Skin of body (tissue), 2 donors: ENCODE results near the gene SRSF2. TPM values are rescaled to one million over a fixed set of nuclear protein-coding genes. Genes with fewer than 3 reads are reported as not detected.
"Not testable (repeated sequence)": the region's sequence is repeated elsewhere in the genome, so short reads cannot be mapped to it uniquely, and the experiment has no call there.

Experiments
- DNase-seq: peaks from one replicate; lab custom pipeline; 2025; lab: John Stamatoyannopoulos, UW
- total RNA-seq: library from RNA; depleted of rRNA; stranded (reverse); fragments of >200 nt; gene quantifications from one replicate; pipeline ENCODE4 v1.2.3, GENCODE V29; 2014

The SRSF2 gene
- total RNA-seq, 1 donor from 2014 or later: 99.6 TPM

DNA sequence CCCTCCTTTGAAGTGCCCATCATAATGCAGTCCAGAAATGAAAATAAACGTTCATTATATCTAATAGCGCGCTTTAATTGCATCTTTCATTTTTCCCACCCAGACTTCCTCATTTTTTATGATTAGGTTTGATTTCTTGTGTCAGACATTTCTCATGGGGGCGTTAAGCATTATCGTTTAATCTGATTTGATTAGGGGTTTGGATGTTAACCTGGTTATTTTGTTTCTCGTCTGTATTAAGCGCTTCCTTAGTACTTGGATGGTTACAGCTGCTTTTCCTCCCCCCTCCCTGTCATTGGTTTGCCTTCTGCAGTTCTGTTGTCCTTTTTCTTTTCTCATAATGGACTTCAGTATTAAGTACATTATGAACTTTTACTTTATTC, 1.3 kb upstream of the SRSF2 start:
- DNase-seq: peak; percentile 39

DNA sequence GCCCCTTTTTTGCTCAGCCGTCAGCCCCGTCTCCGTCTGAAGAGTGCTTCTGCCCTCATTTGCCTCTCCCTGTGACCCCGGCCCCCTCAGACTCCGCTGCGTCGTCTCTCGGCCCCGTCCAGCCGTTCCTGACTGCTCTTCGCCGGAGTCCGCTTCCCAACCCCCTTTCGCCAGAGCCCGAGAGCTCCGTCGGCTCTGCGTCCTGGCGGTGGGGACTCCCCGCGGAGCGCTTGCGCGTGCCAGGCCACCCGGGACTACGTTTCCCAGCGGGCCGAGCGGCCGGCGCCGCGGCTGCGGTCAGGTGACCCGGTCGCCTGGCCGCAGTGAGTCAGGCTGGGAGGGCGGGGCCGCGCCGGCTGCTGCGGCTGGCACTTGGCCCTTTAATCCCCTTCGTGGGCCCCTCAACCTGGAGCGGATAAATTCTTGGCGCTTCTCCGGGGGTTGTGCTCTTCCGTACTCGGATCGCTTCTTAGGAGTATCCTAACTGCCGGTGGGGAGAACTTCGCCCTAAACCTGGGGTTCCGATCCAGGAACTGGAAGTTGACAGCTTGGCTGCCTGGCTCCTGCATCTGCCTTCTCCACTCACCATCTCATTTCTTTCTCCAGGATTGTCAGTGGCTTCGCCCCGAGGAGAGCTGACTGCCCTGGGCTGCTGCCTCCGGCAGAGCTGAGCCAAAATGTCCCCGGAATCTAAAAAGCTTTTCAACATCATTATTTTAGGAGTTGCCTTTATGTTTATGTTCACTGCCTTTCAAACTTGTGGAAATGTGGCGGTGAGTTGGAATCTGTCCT, 741 bp upstream of the SRSF2 start, which contains the start of gene MFSD11:
TSS of gene MFSD11 (plus strand) at position 444 of the 792 bp plus-strand sequence. CDS start at position 678, 234 bp downstream.
- DNase-seq: peak; percentile 97

- DNase-seq: peak; percentile 78
These were observed 616 bp downstream of the SRSF2 start for GRCh38 chr17:76736349-76737081.

- no peak for DNase-seq
These were observed 1.4 kb downstream of the SRSF2 start for GRCh38 chr17:76735586-76736348.

- DNase-seq: no peak
These were observed 2.1 kb downstream of the SRSF2 start for GRCh38 chr17:76735006-76735405.

- DNase-seq: no peak
These were observed 2.9 kb downstream of the SRSF2 start for GRCh38 chr17:76734080-76734840.

DNA sequence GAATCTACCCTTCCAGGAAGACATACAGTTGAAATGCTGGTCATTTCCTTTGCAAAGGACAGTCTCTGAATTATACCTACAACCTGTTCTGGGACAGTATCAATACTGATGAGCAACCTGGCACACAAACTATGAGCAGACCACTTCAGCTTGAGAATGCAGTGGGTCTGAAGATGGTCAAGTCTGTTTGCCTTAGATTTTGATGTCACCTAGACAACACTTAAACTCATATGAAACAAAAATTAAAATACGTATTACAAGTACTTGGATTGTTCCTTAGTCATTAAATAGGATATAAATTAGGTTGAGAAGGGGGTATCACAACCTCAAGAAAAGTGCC, 3.5 kb downstream of the SRSF2 start:
- no peak for DNase-seq

DNA sequence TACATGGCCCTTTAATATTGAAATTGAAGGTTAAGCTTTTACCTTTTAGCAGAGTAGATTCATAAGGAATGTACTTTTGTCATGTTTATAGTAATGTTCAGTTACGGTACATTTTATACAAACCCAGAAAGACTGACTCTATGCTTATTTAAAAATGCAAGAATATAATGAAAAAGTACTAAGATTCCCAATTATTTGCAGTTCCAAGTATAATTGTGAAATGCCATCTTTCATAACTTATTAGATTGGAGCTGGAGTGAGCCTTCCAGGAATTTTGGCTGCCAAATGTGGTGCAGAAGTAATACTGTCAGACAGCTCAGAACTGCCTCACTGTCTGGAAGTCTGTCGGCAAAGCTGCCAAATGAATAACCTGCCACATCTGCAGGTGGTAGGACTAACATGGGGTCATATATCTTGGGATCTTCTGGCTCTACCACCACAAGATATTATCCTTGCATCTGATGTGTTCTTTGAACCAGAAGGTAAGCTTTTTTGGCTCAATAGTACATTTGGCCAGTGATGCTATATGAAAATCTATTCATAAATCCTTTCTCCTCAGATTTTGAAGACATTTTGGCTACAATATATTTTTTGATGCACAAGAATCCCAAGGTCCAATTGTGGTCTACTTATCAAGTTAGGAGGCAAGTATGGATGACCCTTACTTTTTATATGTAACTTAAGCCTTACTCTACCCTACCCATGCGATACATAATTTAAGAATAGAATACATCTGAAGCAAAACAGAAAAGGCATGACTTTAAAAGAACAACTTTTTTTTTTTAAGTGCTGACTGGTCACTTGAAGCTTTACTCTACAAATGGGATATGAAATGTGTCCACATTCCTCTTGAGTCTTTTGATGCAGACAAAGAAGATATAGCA, 4.2 kb downstream of the SRSF2 start:
- DNase-seq: no peak

DNA sequence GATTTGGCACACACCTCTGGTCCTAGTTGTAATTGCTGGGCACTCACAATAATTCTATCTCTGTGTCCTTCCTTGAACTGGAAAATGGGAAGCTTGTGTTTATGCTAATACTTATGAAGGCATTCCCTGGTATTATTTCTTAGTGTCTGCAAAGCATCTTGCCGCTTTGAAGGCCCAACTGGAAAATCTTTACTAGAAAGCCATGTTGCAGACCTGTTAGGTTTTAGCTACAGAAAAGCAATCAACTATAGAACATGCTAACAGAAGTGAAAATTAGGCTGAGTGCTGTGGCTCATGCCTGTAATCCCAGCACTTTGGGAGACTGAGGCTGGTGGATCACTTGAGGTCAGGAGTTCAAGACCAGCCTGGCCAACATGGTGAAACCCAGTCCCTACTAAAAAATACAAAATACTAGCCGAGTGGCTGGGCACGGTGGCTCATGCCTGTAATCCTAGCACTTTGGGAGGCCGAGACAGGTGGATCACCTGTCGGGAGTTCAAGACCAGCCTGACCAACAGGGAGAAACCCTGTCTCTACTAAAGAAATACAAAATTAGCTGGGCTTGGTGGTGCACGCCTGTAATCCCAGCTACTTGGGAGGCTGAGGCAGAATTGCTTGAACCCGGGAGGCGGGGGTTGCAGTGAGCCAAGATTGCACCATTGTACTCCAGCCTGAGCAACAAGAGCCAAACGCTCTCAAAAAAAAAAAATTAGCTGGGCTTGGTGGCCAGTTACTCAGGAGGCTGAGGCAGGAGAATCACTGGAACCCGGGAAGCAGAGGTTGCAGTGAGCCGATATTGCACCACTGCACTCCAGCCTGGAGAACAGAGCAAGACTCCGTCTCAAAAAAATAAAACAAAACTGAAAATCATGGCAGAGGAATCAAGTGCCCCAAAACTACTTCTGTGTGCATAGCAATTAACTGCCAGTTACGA, 5.1 kb downstream of the SRSF2 start:
- DNase-seq: not testable (repeated sequence)

- DNase-seq: no peak
These were observed 9.2 kb downstream of the SRSF2 start for GRCh38 chr17:76727745-76728456.

DNA sequence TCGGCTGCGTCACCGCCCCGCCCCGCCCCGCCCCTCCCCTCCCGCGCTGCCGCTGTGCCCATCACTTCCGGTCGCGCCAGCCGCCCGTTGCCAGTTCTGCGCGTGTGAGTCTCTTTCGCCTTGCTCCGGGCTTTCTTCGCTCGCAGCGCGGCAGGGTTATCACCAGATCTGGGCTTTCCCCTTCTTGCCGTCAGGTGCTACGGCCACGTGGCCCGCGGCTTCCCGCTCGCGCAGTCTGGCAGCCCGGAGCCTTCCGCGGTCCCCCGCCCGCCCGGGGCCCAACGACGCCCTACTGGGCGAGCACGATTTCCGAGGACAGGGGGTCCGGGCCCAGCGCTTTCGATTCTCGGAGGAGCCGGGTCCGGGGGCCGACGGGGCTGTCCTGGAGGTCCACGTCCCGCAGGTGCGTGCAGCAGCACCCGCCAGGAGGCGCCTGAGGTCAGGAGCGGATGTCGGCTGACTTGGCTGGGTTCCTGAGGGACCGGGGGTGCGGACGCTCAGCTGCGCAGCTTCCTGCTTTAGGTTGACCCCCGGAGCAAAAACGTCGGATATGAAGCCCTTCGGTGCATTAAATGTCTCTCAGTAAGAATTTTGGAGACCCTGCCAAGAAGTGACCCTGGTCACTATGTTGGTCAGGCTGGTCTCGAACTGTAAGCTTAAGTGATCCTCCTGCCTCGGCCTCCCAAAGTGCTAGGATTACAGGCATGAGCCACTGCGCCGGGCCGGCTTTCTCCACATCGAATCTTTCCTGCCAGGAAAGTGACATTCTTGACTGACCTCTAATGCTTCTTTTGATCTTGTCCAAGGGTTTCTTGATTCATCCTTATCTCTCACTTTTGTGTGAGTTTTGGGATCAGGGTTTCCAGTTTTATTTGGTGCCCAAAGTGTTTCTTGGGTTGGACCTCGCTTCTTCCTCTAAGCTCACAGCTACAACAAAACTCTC, 10.1 kb downstream of the SRSF2 start, which contains the start of gene METTL23:
TSS of gene METTL23 (plus strand) at position 64 of the 943 bp plus-strand sequence. CDS start 2,872 bp downstream, outside the sequence.
- DNase-seq: peak; percentile 68

- peak; percentile 95 for DNase-seq
These were observed 10.8 kb downstream of the SRSF2 start, which contains the start of gene JMJD6 for GRCh38 chr17:76726231-76726775. Gene JMJD6 (minus strand): TSS chr17:76726606. CDS start chr17:76726475, 131 bp downstream.

DNA sequence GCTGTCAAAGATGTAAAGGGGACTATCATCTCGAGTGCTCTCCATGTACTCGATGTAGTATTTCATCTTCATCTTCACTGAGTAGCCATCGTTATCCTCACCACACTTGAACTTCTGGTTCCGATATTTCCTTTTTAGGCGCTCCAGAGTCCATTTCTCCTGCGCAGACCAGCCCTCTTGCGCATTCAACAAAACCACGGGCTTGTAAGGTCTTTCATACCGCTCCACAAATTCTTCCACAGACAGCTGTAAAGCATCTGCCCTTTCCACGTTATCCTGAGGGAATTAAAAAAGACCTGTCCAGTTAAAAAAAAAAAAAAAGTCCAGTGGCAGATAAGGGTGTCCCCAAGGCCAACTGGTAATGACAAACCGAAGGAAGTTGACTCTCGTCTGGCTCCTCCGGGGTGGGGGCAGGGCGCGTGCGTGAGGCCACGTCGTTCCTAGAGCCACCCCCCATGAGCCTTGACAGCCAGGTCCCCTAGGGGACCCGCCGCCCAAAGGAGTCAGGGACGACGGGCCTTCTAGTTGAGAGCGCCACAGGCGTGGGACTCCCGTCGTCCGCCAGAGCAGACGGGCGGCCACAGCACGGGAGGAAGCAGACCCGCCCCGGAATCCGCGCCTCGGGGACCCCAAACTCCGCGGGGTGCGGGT, 11.4 kb downstream of the SRSF2 start:
- DNase-seq: peak; percentile 38

GRCh38 chr17:76723812-76724211, 13.3 kb downstream of the SRSF2 start:
- no peak for DNase-seq

DNA sequence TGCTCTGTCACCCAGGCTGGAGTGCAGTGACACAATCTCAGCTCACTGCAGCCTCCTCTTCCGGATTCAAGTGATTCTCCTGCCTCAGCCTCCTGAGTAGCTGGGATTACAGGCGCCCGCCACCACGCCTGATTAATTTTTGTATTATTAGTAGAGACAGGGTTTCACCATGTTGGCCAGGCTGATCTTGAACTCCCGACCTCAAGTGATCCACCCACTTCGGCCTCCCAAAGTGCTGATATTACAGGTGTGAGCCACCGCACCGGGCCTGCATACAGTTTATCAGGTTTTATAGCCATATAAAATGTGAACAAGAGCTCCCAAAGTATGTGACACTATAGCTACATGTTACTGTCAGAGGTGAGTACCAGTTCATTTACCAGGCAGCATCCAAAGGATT, 14.2 kb downstream of the SRSF2 start:
- DNase-seq: not testable (repeated sequence)

GRCh38 chr17:76722279-76722678, 14.9 kb downstream of the SRSF2 start:
- DNase-seq: no peak
